Testis (tissue), 2 donors: Measurements from ENCODE around the gene MYBPHL.

Experiments used
- CTCF ChIP-seq, 3 experiments: fragments of 450-650 bp in 2 of 3; fragments of 200-600 bp in 1 of 3; sonication (generic) in 1 of 3; IDR thresholded peaks; one replicate each; pipeline ENCODE4 v1.5.1; 2016 to 2019; ENCODE audit warnings: antibody characterized with exemption in 3 of 3, mild to moderate bottlenecking in 2 of 3, moderate library complexity in 1 of 3
- POLR2A ChIP-seq: fragments of 450-650 bp; IDR thresholded peaks from one replicate; pipeline ENCODE4 v1.6.1; 2017; ENCODE audit warnings: antibody characterized with exemption, mild to moderate bottlenecking, moderate library complexity

- TF ChIP-seq CTCF (IDR thresholded peaks at IDR 0.05), result no peak
- TF ChIP-seq POLR2A, result no peak
These were observed 27.1 kb downstream of the MYBPHL start for GRCh38 chr1:109279615-109280278.
